ENCODE data around the gene DHRS11.

DNA sequence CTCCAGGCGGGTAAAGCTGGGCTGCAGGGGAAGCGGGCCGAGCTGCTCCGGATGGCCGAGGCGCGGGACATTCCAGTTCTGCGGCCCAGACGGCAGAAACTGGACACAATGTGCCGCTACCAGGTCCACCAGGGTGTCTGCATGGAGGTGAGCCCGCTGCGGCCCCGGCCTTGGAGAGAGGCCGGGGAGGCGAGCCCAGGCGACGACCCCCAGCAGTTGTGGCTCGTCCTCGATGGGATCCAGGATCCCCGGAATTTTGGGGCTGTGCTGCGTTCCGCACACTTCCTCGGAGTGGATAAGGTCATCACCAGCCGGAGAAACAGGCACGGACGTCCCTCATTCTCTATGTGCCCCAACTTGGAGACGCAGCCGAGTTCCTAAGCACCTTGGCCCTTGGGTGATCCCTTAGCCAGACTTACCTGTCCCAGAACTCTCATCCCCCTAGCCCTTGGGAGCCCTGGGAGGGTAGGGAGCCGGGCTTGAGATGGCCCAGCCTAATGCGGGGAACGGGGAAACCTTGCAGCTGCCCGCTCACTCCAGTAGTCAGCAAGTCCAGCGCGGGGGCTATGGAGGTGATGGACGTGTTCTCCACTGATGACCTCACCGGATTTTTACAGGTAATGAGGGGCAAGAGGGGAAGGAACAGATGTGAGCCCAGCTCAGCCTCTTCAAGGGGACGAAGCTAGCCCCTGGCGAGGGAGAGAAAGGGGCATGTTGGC, 10.5 kb downstream of the DHRS11 start:
- no peak for TF ChIP-seq POLR2A (IDR thresholded peaks at IDR 0.05)
- TF ChIP-seq, protein P1, sequence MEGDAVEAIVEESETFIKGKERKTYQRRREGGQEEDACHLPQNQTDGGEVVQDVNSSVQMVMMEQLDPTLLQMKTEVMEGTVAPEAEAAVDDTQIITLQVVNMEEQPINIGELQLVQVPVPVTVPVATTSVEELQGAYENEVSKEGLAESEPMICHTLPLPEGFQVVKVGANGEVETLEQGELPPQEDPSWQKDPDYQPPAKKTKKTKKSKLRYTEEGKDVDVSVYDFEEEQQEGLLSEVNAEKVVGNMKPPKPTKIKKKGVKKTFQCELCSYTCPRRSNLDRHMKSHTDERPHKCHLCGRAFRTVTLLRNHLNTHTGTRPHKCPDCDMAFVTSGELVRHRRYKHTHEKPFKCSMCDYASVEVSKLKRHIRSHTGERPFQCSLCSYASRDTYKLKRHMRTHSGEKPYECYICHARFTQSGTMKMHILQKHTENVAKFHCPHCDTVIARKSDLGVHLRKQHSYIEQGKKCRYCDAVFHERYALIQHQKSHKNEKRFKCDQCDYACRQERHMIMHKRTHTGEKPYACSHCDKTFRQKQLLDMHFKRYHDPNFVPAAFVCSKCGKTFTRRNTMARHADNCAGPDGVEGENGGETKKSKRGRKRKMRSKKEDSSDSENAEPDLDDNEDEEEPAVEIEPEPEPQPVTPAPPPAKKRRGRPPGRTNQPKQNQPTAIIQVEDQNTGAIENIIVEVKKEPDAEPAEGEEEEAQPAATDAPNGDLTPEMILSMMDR (IDR thresholded peaks at IDR 0.05): no peak

Data from esophagus squamous epithelium (tissue), 4 donors.